ENCODE data around the gene NMRAL1.

DNA sequence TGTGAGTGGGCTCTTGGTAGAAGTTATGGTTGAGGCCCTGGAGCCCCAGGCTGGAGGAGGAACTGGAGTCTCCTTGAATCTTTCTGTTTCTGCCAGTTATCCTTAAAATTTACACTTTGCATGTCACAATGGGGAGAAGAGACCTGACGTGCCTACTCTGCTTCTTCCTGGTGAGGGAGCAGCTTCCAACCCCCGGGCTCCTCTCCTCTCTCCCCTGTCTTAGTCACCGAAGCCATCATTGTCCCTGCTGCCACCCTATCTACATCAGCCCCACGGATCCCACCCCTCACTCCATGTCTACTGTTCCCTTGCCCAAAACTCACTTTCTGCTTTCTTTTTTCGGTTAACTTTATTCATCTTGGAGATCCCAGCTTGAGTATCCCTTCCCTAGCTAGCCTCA is 31.2 kb downstream of the NMRAL1 start:
- TF ChIP-seq, protein P1, sequence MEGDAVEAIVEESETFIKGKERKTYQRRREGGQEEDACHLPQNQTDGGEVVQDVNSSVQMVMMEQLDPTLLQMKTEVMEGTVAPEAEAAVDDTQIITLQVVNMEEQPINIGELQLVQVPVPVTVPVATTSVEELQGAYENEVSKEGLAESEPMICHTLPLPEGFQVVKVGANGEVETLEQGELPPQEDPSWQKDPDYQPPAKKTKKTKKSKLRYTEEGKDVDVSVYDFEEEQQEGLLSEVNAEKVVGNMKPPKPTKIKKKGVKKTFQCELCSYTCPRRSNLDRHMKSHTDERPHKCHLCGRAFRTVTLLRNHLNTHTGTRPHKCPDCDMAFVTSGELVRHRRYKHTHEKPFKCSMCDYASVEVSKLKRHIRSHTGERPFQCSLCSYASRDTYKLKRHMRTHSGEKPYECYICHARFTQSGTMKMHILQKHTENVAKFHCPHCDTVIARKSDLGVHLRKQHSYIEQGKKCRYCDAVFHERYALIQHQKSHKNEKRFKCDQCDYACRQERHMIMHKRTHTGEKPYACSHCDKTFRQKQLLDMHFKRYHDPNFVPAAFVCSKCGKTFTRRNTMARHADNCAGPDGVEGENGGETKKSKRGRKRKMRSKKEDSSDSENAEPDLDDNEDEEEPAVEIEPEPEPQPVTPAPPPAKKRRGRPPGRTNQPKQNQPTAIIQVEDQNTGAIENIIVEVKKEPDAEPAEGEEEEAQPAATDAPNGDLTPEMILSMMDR (IDR thresholded peaks at IDR 0.05) = no peak
- TF ChIP-seq POLR2AphosphoS5 (IDR thresholded peaks at IDR 0.05) = no peak
- TF ChIP-seq POLR2A (IDR thresholded peaks at IDR 0.05) = no peak
- no peak for TF ChIP-seq EP300 (IDR thresholded peaks at IDR 0.05)

Measured in upper lobe of left lung (tissue), 4 donors.